GM10847 (cell line): Measurements from ENCODE around the gene SNRPE.

Experiments used
- POLR2A ChIP-seq: IDR thresholded peaks from 2 replicates; pipeline ENCODE4 v1.6.1; 2011; ENCODE audit not compliant: insufficient read length; ENCODE audit errors: extremely low read depth

SNRPE gene

DNA sequence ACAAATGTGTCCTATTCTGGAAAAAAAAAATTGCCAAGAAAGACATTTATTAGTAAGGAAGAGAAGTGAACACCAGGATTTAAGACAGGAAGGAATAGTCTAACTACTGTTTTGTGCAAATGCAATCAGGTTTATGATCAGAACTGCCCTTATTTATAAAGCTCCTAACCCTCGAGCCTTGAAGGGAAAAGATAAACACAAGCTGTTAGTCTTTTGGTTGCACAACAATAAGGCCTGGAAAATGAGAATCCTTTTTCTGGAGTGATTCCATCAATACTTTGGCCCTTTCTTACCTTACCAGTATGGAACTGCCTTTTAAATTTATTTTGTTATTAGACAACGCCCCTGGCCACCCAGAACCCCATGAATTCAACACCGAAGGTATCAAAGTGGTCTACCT is 52.9 kb downstream of the SNRPE start:
- no peak for TF ChIP-seq POLR2A

DNA sequence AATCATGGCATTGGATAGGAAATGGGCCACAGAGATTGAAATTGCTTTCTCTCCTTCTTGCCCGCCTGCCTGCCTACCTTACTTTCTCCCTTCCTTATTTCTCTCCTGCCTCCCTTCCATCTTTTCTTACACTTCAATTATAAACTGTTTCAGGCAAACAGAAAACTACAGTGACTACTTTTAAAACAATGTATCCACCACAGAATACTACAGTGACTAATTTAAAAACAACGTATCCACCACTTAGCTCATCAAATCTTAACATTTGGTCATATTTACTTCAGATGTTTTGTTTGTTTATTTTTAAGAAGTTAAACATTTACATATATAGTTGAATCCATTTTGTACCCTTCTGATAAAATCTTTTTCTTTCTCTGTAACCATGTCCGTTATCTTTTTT is 54.4 kb downstream of the SNRPE start:
- TF ChIP-seq POLR2A = no peak

DNA sequence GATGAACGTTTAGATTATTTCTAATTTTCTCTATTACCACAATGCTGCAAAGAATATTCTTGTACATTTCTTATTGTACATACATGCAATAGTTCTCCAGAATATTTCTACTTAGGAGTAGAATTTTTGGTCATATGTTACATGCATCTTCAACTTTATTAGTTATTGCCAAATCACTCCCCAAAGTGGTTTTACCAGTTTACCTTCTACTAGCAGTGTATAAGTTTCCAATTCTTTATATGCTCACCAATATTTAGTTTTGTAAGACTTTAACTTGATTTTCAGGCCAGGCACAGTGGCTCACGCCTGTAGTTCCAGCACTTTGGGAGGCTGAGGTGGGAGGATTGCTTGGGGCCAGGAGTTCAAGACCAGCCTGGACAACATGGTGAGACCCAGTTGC is 55.4 kb downstream of the SNRPE start:
- TF ChIP-seq POLR2A = no peak
